H9 (cell line): ENCODE results near the gene SYNGR4. TPM values are rescaled to one million over a fixed set of nuclear protein-coding genes. Genes with fewer than 3 reads are reported as not detected.

Experiments used
- DNase-seq: peaks from one replicate; pipeline ENCODE4 v3.0.0-alpha.2; 2017
- H2AFZ ChIP-seq: one replicate; pipeline ENCODE4 v1.6.1; 2013; ENCODE audit warnings: mild to moderate bottlenecking, low read length, control low read depth, moderate library complexity
- H2AK5ac ChIP-seq: 2 replicates; pipeline ENCODE4 v1.6.1; 2013; ENCODE audit warnings: low read length, control low read depth, mixed read lengths; ENCODE audit not compliant: insufficient read length
- H2BK120ac ChIP-seq: one replicate; pipeline ENCODE4 v1.6.1; 2013; ENCODE audit warnings: low read depth, mild to moderate bottlenecking, low read length, control low read depth, inconsistent platforms; ENCODE audit not compliant: poor library complexity, severe bottlenecking
- H2BK12ac ChIP-seq: 2 replicates; pipeline ENCODE4 v1.6.1; 2013; ENCODE audit warnings: low read length, control low read depth, mixed read lengths, low read depth; ENCODE audit not compliant: insufficient read length
- H2BK15ac ChIP-seq: 2 replicates; pipeline ENCODE4 v1.6.1; 2013; ENCODE audit warnings: low read depth, low read length, control low read depth
- H2BK20ac ChIP-seq: one replicate; pipeline ENCODE4 v1.6.1; 2013; ENCODE audit warnings: low read depth, mild to moderate bottlenecking, low read length, control low read depth, inconsistent platforms; ENCODE audit not compliant: poor library complexity, severe bottlenecking
- H2BK5ac ChIP-seq: 2 replicates; pipeline ENCODE4 v1.6.1; 2013; ENCODE audit warnings: low read length, control low read depth, mixed read lengths; ENCODE audit not compliant: insufficient read length
- H3K14ac ChIP-seq: 2 replicates; pipeline ENCODE4 v1.6.1; 2013; ENCODE audit warnings: low read length, control low read depth; ENCODE audit not compliant: insufficient read depth
- H3K18ac ChIP-seq: 2 replicates; pipeline ENCODE4 v1.6.1; 2013; ENCODE audit warnings: low read depth, mild to moderate bottlenecking, mixed read lengths, low read length, control low read depth; ENCODE audit not compliant: insufficient read length
- H3K23ac ChIP-seq: 2 replicates; pipeline ENCODE4 v1.6.1; 2013; ENCODE audit warnings: low read length, control low read depth, mixed read lengths, low read depth; ENCODE audit not compliant: insufficient read length
- H3K23me2 ChIP-seq: 2 replicates; pipeline ENCODE4 v1.6.1; 2013; ENCODE audit warnings: low read depth, mild to moderate bottlenecking, mixed read lengths, low read length, control low read depth; ENCODE audit not compliant: insufficient read length, poor library complexity, severe bottlenecking
- H3K27ac ChIP-seq: 2 replicates; pipeline ENCODE4 v1.5.1; 2013; ENCODE audit warnings: low read length, control low read depth, mixed read lengths, low read depth; ENCODE audit not compliant: insufficient read length
- H3K27me3 ChIP-seq: 2 replicates; pipeline ENCODE4 v1.6.1; 2013; ENCODE audit warnings: low read length, control low read depth, inconsistent platforms; ENCODE audit not compliant: insufficient read depth
- H3K4ac ChIP-seq: 2 replicates; pipeline ENCODE4 v1.6.1; 2013; ENCODE audit warnings: low read depth, mild to moderate bottlenecking, control low read depth, inconsistent platforms, low read length, moderate library complexity
- H3K4me1 ChIP-seq: 2 replicates; pipeline ENCODE4 v1.6.1; 2013; ENCODE audit warnings: low read length, control low read depth, inconsistent platforms; ENCODE audit not compliant: insufficient read depth
- H3K4me2 ChIP-seq: 2 replicates; pipeline ENCODE4 v1.6.1; 2013; ENCODE audit warnings: low read length, control low read depth, mixed read lengths; ENCODE audit not compliant: insufficient read length, insufficient read depth
- H3K56ac ChIP-seq: 2 replicates; pipeline ENCODE4 v1.6.1; 2013; ENCODE audit warnings: low read depth, mild to moderate bottlenecking, mixed read lengths, low read length, control low read depth; ENCODE audit not compliant: insufficient read length
- H3K79me1 ChIP-seq: 2 replicates; pipeline ENCODE4 v1.6.1; 2013; ENCODE audit warnings: low read depth, mild to moderate bottlenecking, moderate library complexity, low read length, control low read depth, inconsistent platforms; ENCODE audit not compliant: insufficient read depth, poor library complexity, severe bottlenecking
- H3K79me2 ChIP-seq: 2 replicates; pipeline ENCODE4 v1.6.1; 2013; ENCODE audit warnings: low read length, control low read depth, inconsistent platforms; ENCODE audit not compliant: insufficient read depth
- H3K9ac ChIP-seq: 2 replicates; pipeline ENCODE4 v1.6.1; 2013; ENCODE audit warnings: low read length, control low read depth, mixed read lengths; ENCODE audit not compliant: insufficient read length; ENCODE audit errors: extremely low read depth
- H3K9me3 ChIP-seq: one replicate; pipeline ENCODE4 v1.6.1; 2013; ENCODE audit warnings: low read depth, low read length, inconsistent platforms; ENCODE audit not compliant: control insufficient read depth
- H3T11ph ChIP-seq: one replicate; pipeline ENCODE4 v1.6.1; 2013; ENCODE audit warnings: mild to moderate bottlenecking, low read length, control low read depth, inconsistent platforms
- H4K20me1 ChIP-seq: one replicate; pipeline ENCODE4 v1.6.1; 2013; ENCODE audit not compliant: control insufficient read depth, insufficient read length, insufficient read depth
- H4K5ac ChIP-seq: 2 replicates; pipeline ENCODE4 v1.6.1; 2013; ENCODE audit warnings: low read depth, mild to moderate bottlenecking, mixed read lengths, low read length, control low read depth; ENCODE audit not compliant: insufficient read length
- H4K8ac ChIP-seq: replicated peaks from 2 replicates; pipeline ENCODE4 v1.6.1; 2013; ENCODE audit warnings: low read length, control low read depth, mixed read lengths, low read depth; ENCODE audit not compliant: insufficient read length
- H4K91ac ChIP-seq: 2 replicates; pipeline ENCODE4 v1.6.1; 2013; ENCODE audit warnings: low read depth, mild to moderate bottlenecking, moderate library complexity, mixed read lengths, low read length, control low read depth; ENCODE audit not compliant: insufficient read length
- H3K27ac Mint-ChIP-seq, 3 experiments: 2 replicates in 2 of 3; 3 replicates in 1 of 3; pipeline ENCODE4 v1.8.0; 2020 to 2021; ENCODE audit warnings: mixed read lengths in 3 of 3, mild to moderate bottlenecking in 1 of 3, moderate library complexity in 1 of 3
- H3K27me3 Mint-ChIP-seq: 2 replicates; pipeline ENCODE4 v1.8.0; 2021; ENCODE audit warnings: low read depth, mild to moderate bottlenecking, moderate library complexity, mixed read lengths
- H3K36me3 Mint-ChIP-seq, 3 experiments: 2 replicates in 2 of 3; 3 replicates in 1 of 3; pipeline ENCODE4 v1.8.0; 2020 to 2021; ENCODE audit warnings: low read depth in 3 of 3, mixed read lengths in 3 of 3; ENCODE audit not compliant: insufficient read depth in 1 of 3
- H3K4me1 Mint-ChIP-seq, 2 experiments: 2 replicates each; pipeline ENCODE4 v1.8.0; 2020; ENCODE audit warnings: mixed read lengths in 2 of 2
- H3K4me3 Mint-ChIP-seq, 2 experiments: 2 replicates in 1 of 2; 3 replicates in 1 of 2; pipeline ENCODE4 v1.8.0; 2020 to 2021; ENCODE audit warnings: mild to moderate bottlenecking in 2 of 2, mixed read lengths in 2 of 2, moderate library complexity in 1 of 2
- H3K9me3 Mint-ChIP-seq, 2 experiments: 2 replicates in 1 of 2; 3 replicates in 1 of 2; pipeline ENCODE4 v1.8.0; 2020; ENCODE audit warnings: mild to moderate bottlenecking in 2 of 2, mixed read lengths in 2 of 2, moderate library complexity in 1 of 2
- WGBS: extraction: QIAGEN DNeasy Blood & Tissue Kit; methylation state at CpG from one replicate; pipeline ENCODE4 v1.1.7; 2013; ENCODE audit warnings: missing lambda C conversion rate, low lambda C conversion rate, mixed read lengths; ENCODE audit not compliant: insufficient read length; ENCODE audit errors: extremely low coverage; 5-methylcytosine and 5-hydroxymethylcytosine counted together
- total RNA-seq: library from RNA; stranded (reverse); gene quantifications from 2 replicates; pipeline ENCODE4 v1.2.1, GENCODE V29; 2021
- TF ChIP-seq, protein P1 (sequence below): fragments of 200-600 bp; sonication (generic); conservative IDR thresholded peaks from 3 replicates; pipeline ENCODE4 v1.8.0; 2021; ENCODE audit warnings: antibody characterized with exemption, mild to moderate bottlenecking

SYNGR4 gene
- total RNA-seq, 1 experiment from 2014 or later = 0.31 TPM

DNA sequence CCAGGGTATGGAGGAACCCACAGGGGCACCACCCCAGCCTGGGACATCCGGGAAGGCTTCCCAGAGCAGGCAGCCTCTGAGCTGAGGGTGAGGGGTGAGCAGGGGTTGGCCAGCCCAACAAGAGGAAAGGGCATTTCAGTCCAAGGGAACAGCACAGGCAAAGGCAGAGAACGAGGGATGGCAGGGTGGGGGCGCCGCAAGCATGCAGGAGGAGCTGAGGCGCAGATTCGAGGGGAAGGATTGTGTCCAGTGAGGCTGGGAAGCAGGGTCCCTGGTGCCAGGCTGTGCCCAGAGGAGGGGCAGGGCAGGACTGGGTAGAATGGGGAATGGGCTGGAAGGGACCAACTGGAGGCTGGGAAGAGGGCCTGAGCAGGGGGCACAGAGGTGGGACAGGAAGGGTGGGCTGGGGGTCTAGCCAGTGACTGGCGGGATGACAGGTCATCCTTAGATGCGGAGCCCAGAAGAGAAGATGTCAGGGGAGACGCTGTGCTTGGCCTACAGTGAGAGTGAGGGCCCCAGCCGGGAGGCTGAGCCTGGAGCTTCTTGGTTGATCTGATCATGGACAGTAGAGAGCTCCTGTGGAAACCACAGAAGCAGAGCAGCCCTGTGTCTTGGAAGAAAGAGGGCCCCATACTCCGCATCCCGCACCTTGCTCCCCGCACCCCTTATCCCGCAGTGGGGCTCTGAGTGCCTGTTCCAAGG is 25.2 kb upstream of the SYNGR4 start:
- H3K79me1 ChIP-seq = no peaks in the 10 kb centered on the region
- H4K20me1 ChIP-seq = no peaks in the 10 kb centered on the region
- no peak overlapping the region for H3K23ac ChIP-seq
- H3K4me3 Mint-ChIP-seq = peak overlapping the region in 1 of 2 experiments; percentile 20; a peak in 1 of 5 replicates
- H3K18ac ChIP-seq = no peak overlapping the region
- H3K27ac Mint-ChIP-seq = peak overlapping the region in 2 of 3 experiments; percentile 28 to 38; a peak in 3 of 7 replicates
- no peaks in the 10 kb centered on the region for H3K9me3 ChIP-seq
- no peak overlapping the region for H3K56ac ChIP-seq
- H4K91ac ChIP-seq = no peak overlapping the region
- H3K4ac ChIP-seq = no peak overlapping the region
- H3K4me1 Mint-ChIP-seq = peaks cover 2 to 15% of the 10 kb centered on the region in 2 experiments; a peak in 3 of 4 replicates
- no peaks in the 10 kb centered on the region for H3K79me2 ChIP-seq
- TF ChIP-seq, protein P1, sequence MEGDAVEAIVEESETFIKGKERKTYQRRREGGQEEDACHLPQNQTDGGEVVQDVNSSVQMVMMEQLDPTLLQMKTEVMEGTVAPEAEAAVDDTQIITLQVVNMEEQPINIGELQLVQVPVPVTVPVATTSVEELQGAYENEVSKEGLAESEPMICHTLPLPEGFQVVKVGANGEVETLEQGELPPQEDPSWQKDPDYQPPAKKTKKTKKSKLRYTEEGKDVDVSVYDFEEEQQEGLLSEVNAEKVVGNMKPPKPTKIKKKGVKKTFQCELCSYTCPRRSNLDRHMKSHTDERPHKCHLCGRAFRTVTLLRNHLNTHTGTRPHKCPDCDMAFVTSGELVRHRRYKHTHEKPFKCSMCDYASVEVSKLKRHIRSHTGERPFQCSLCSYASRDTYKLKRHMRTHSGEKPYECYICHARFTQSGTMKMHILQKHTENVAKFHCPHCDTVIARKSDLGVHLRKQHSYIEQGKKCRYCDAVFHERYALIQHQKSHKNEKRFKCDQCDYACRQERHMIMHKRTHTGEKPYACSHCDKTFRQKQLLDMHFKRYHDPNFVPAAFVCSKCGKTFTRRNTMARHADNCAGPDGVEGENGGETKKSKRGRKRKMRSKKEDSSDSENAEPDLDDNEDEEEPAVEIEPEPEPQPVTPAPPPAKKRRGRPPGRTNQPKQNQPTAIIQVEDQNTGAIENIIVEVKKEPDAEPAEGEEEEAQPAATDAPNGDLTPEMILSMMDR = no peak
- H2AFZ ChIP-seq = no peak overlapping the region
- no peak overlapping the region for H3K4me2 ChIP-seq
- no peak overlapping the region for H3T11ph ChIP-seq
- H3K23me2 ChIP-seq = no peaks in the 10 kb centered on the region
- WGBS = no CpG with 5 or more reads among the region's 14 CpGs
- peaks cover 0 to under 1% (median 0%) of the 10 kb centered on the region in 3 experiments; a peak in 2 of 7 replicates for H3K36me3 Mint-ChIP-seq
- no peak overlapping the region for H4K8ac ChIP-seq
- H4K5ac ChIP-seq = no peak overlapping the region
- no peak overlapping the region for H2BK12ac ChIP-seq
- no peak overlapping the region for H2BK120ac ChIP-seq
- no peak overlapping the region for H2BK15ac ChIP-seq
- no peaks in the 10 kb centered on the region for H3K27me3 ChIP-seq
- H3K9ac ChIP-seq = no peak overlapping the region
- peaks cover 6% of the 10 kb centered on the region for H3K27me3 Mint-ChIP-seq
- no peak overlapping the region for H3K27ac ChIP-seq
- H2AK5ac ChIP-seq = no peak overlapping the region
- no peak for DNase-seq
- no peaks in the 10 kb centered on the region for H3K9me3 Mint-ChIP-seq
- H2BK5ac ChIP-seq = no peak overlapping the region
- H2BK20ac ChIP-seq = no peak overlapping the region
- H3K4me1 ChIP-seq = no peaks in the 10 kb centered on the region
- H3K14ac ChIP-seq = no peak overlapping the region
